Esophagus squamous epithelium (tissue), 4 donors: ENCODE results near the gene MAN2B1.

Experiments used
- CTCF ChIP-seq, 6 experiments: fragments of 450-650 bp in 4 of 6; fragments of 200-600 bp in 2 of 6; sonication (generic) in 2 of 6; IDR thresholded peaks; one replicate each; pipeline ENCODE4 v1.5.1; 2016 to 2019; ENCODE audit warnings: antibody characterized with exemption in 6 of 6, mild to moderate bottlenecking in 4 of 6, moderate library complexity in 4 of 6
- POLR2A ChIP-seq, 4 donors: fragments of 450-650 bp; IDR thresholded peaks; one replicate each; pipeline ENCODE4 v1.6.1; 2017; ENCODE audit warnings: antibody characterized with exemption in 4 of 4, mild to moderate bottlenecking in 4 of 4, moderate library complexity in 3 of 4

- TF ChIP-seq POLR2A (IDR thresholded peaks at IDR 0.05) (peak in 3 of 4 donors; percentile 84 to 93 (median 89)), CTCF (IDR thresholded peaks at IDR 0.05) (peak in 1 of 6 experiments; percentile 14)
Observed at GRCh38 chr19:12610540-12611360, 55.8 kb downstream of the MAN2B1 start, which contains the start of the genes ZNF490 and ZNF791.
